ENCODE results near the gene VSX2.

GRCh38 chr14:74239848-74240793 lies 872 bp downstream of the VSX2 start:
- no peak for TF ChIP-seq CTCF (IDR thresholded peaks at IDR 0.05)
- no peak for TF ChIP-seq SMC3 (IDR thresholded peaks at IDR 0.05; ENCODE audit: low read depth, low read length)
- TF ChIP-seq SIN3A (IDR thresholded peaks at IDR 0.05; ENCODE audit: borderline replicate concordance, low read depth, low read length): no peak
- no peak for TF ChIP-seq ZBTB33 (IDR thresholded peaks at IDR 0.05; ENCODE audit: borderline replicate concordance, low read depth)
- TF ChIP-seq MAX (IDR thresholded peaks at IDR 0.05; ENCODE audit: low read depth): no peak
- TF ChIP-seq REST (IDR thresholded peaks at IDR 0.05; ENCODE audit: low read depth, low read length): no peak
- no peak for TF ChIP-seq RXRA (IDR thresholded peaks at IDR 0.05; ENCODE audit: borderline replicate concordance, low read depth)
- TF ChIP-seq POLR2AphosphoS5 (IDR thresholded peaks at IDR 0.05; ENCODE audit: low read depth, low read length): no peak
- no peak for TF ChIP-seq TAF1 (IDR thresholded peaks at IDR 0.05; ENCODE audit: borderline replicate concordance, low read depth, low read length)
- no peak for TF ChIP-seq CHD2 (IDR thresholded peaks at IDR 0.05; ENCODE audit: low read length, partially characterized antibody)
- TF ChIP-seq YY1 (IDR thresholded peaks at IDR 0.05; ENCODE audit: low read depth): no peak
- TF ChIP-seq MXI1 (IDR thresholded peaks at IDR 0.05; ENCODE audit: low read depth, low read length): no peak
- no peak for TF ChIP-seq NRF1 (IDR thresholded peaks at IDR 0.05; ENCODE audit: low read depth, low read length)
- TF ChIP-seq ELF1 (IDR thresholded peaks at IDR 0.05): no peak

All from SK-N-SH (cell line).